Measurements from ENCODE around the gene PODNL1. TPM values are rescaled to one million over a fixed set of nuclear protein-coding genes. Genes with fewer than 3 reads are reported as not detected.

PODNL1 gene
- total and polyA plus RNA-seq, 2 of the 13 experiments (the other 11 are each of a cell fraction or from before 2014, with no cell fraction given), result 0.18 TPM; not detected in 1

- BruUV-seq (replicated peaks), result no TSS peak
- FAIRE-seq (no peak), DNase-seq (ENCODE audit: low spot score) (no peak), ATAC-seq (no peak)
- H3K27ac ChIP-seq (ENCODE audit: extremely low read length, insufficient read depth, low read length), result no peak overlapping the region
- WGBS (ENCODE audit: low lambda C conversion rate), result 96% methylated on average over 16 of the region's 74 CpGs
- no peaks in the 10 kb centered on the region for H3K4me1 ChIP-seq (ENCODE audit: insufficient read depth, low read length)
- CTCF ChIA-PET (ENCODE audit: low intra/inter-chr PET ratio, low total read pairs), result no interaction called here
- H2AFZ ChIP-seq (ENCODE audit: low read length), result no peak overlapping the region
- in situ Hi-C loops (cut with HindIII; ENCODE audit: extremely low pct_ligation_motif_present, low pct_unique_long_range_greater_than_20kb), result no loop called here
- no peak overlapping the region for H3K9ac ChIP-seq (ENCODE audit: insufficient read depth, low read depth, low read length)
- H3K27me3 ChIP-seq (ENCODE audit: control insufficient read depth in 1 of 2, insufficient read depth in 2 of 2, low read length in 2 of 2), result no peaks in the 10 kb centered on the region
- H4K20me1 ChIP-seq (ENCODE audit: insufficient read depth, low read length), result no peaks in the 10 kb centered on the region
- no peak overlapping the region for H3K4me3 ChIP-seq (replicated peaks in 1 of 3; ENCODE audit: insufficient read depth in 1 of 3, low read depth in 2 of 3, low read length in 3 of 3)
- H3K36me3 ChIP-seq (replicated peaks in 1 of 2; ENCODE audit: control insufficient read depth in 1 of 2, insufficient read depth in 2 of 2, low read length in 2 of 2), result peaks cover 10 to 23% of the 10 kb centered on the region in 2 experiments; a peak in 3 of 5 replicates
- POLR2A ChIA-PET, result no interaction called here
- no peak overlapping the region for H3K4me2 ChIP-seq (ENCODE audit: low read depth, low read length)
- no peaks in the 10 kb centered on the region for H3K79me2 ChIP-seq (ENCODE audit: insufficient read depth, low read length)
- intact Hi-C loops (cut with micrococcal nuclease; ENCODE audit: unreplicated experiment), result no loop called here
- no peaks in the 10 kb centered on the region for H3K9me3 ChIP-seq (ENCODE audit: low read length)
- TF ChIP-seq ZNF569 (CRISPR knock-in tag; IDR thresholded peaks at IDR 0.05; ENCODE audit: borderline replicate concordance) (no peak), SP140L (CRISPR knock-in tag; IDR thresholded peaks at IDR 0.05; ENCODE audit: borderline replicate concordance) (no peak), NFE2L2 (IDR thresholded peaks at IDR 0.05; ENCODE audit: low read length) (no peak), ZNF550 (CRISPR knock-in tag; IDR thresholded peaks at IDR 0.05; ENCODE audit: borderline replicate concordance) (no peak), ZNF562 (CRISPR knock-in tag; IDR thresholded peaks at IDR 0.05; ENCODE audit: borderline replicate concordance) (no peak), ARNT (IDR thresholded peaks at IDR 0.05) (no peak), ARNTL (CRISPR knock-in tag; IDR thresholded peaks at IDR 0.05) (no peak), PLSCR1 (CRISPR knock-in tag; IDR thresholded peaks at IDR 0.05; ENCODE audit: borderline replicate concordance) (no peak), PTBP1 (IDR thresholded peaks at IDR 0.05; ENCODE audit: low read depth, low read length, poor library complexity, severe bottlenecking) (no peak), ZNF574 (CRISPR knock-in tag; IDR thresholded peaks at IDR 0.05) (no peak), RNF219 (CRISPR knock-in tag; IDR thresholded peaks at IDR 0.05) (no peak), TEAD2 (CRISPR knock-in tag; IDR thresholded peaks at IDR 0.05) (no peak)
- TF ChIP-seq, protein P1, sequence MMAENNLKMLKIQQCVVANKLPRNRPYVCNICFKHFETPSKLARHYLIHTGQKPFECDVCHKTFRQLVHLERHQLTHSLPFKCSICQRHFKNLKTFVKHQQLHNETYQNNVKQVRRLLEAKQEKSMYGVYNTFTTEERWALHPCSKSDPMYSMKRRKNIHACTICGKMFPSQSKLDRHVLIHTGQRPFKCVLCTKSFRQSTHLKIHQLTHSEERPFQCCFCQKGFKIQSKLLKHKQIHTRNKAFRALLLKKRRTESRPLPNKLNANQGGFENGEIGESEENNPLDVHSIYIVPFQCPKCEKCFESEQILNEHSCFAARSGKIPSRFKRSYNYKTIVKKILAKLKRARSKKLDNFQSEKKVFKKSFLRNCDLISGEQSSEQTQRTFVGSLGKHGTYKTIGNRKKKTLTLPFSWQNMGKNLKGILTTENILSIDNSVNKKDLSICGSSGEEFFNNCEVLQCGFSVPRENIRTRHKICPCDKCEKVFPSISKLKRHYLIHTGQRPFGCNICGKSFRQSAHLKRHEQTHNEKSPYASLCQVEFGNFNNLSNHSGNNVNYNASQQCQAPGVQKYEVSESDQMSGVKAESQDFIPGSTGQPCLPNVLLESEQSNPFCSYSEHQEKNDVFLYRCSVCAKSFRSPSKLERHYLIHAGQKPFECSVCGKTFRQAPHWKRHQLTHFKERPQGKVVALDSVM (CRISPR knock-in tag; IDR thresholded peaks at IDR 0.05), result no peak
- TF ChIP-seq, protein P2, sequence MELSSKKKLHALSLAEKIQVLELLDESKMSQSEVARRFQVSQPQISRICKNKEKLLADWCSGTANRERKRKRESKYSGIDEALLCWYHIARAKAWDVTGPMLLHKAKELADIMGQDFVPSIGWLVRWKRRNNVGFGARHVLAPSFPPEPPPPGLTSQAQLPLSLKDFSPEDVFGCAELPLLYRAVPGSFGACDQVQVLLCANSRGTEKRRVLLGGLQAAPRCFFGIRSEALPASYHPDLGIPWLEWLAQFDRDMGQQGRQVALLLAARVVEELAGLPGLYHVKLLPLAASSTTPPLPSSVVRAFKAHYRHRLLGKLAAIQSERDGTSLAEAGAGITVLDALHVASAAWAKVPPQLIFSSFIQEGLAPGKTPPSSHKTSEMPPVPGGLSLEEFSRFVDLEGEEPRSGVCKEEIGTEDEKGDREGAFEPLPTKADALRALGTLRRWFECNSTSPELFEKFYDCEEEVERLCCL (CRISPR knock-in tag; IDR thresholded peaks at IDR 0.05; ENCODE audit: borderline replicate concordance), result no peak
These were observed 40.4 kb upstream of the PODNL1 start for GRCh38 chr19:13978351-13979243.
